GM19468 (cell line): ENCODE results near the gene TNFRSF4.

Source experiments
- ATAC-seq: cut with Tn5 transposase; IDR thresholded peaks from one replicate; pipeline ENCODE4 v1.9.1; 2021; ENCODE audit warnings: mild to moderate bottlenecking, moderate library complexity, moderate number of reproducible peaks; ENCODE audit not compliant: unreplicated experiment; ENCODE audit errors: extremely low read depth

TNFRSF4 gene

GRCh38 chr1:1234180-1234808, 20.3 kb upstream of the TNFRSF4 start:
- ATAC-seq, result no peak

- no peak for ATAC-seq
Observed at GRCh38 chr1:1233567-1233892, 19.6 kb upstream of the TNFRSF4 start.

- no peak for ATAC-seq
Observed at GRCh38 chr1:1232796-1233566, 19.0 kb upstream of the TNFRSF4 start.

GRCh38 chr1:1232208-1232795, 18.3 kb upstream of the TNFRSF4 start, which contains the start of gene B3GALT6:
Gene B3GALT6, plus strand, starts transcription at chr1:1232237. Its CDS starts 42 bp downstream, at chr1:1232279.
- no peak for ATAC-seq

GRCh38 chr1:1231400-1232207, 17.7 kb upstream of the TNFRSF4 start, which contains the start of gene SDF4:
Gene SDF4, minus strand, starts transcription at chr1:1232001. Its CDS starts 3,229 bp downstream, at chr1:1228772.
- ATAC-seq, result peak; percentile 91

GRCh38 chr1:1230656-1231399, 16.9 kb upstream of the TNFRSF4 start:
- no peak for ATAC-seq

- ATAC-seq, result no peak
Observed at GRCh38 chr1:1229770-1230169, 15.8 kb upstream of the TNFRSF4 start.

GRCh38 chr1:1228596-1229321, 14.8 kb upstream of the TNFRSF4 start:
- ATAC-seq, result no peak

- ATAC-seq, result no peak
Observed at GRCh38 chr1:1228187-1228586, 14.2 kb upstream of the TNFRSF4 start.

GRCh38 chr1:1227386-1227785, 13.4 kb upstream of the TNFRSF4 start:
- no peak for ATAC-seq

- no peak for ATAC-seq
Observed at GRCh38 chr1:1226566-1227362, 12.8 kb upstream of the TNFRSF4 start.

GRCh38 chr1:1225913-1226312, 12.0 kb upstream of the TNFRSF4 start:
- ATAC-seq, result no peak

GRCh38 chr1:1225238-1225845, 11.4 kb upstream of the TNFRSF4 start:
- no peak for ATAC-seq

GRCh38 chr1:1223891-1224290, 9.9 kb upstream of the TNFRSF4 start:
- ATAC-seq, result no peak

- ATAC-seq, result no peak
Observed at GRCh38 chr1:1223321-1223720, 9.4 kb upstream of the TNFRSF4 start.

- ATAC-seq, result no peak
Observed at GRCh38 chr1:1222575-1223225, 8.7 kb upstream of the TNFRSF4 start.

GRCh38 chr1:1221887-1222574, 8.1 kb upstream of the TNFRSF4 start:
- ATAC-seq, result no peak
